Right hindlimb (tissue), 1 donor: Measurements from ENCODE around the gene PTGER2.

ENCODE experiments used
- DNase-seq: peaks from one replicate; pipeline ENCODE4 v3.0.0-alpha.2; 2018

The PTGER2 gene

GRCh38 chr14:52313903-52314594 is at the start of gene PTGER2:
Gene PTGER2 (plus strand): TSS chr14:52314312. CDS start chr14:52314549, 237 bp downstream.
- peak; percentile 88 for DNase-seq

GRCh38 chr14:52265253-52265652 is 48.9 kb upstream of the PTGER2 start:
- no peak for DNase-seq

- no peak for DNase-seq
Measured at GRCh38 chr14:52266179-52266578, 47.9 kb upstream of the PTGER2 start.

GRCh38 chr14:52266782-52267181 is 47.3 kb upstream of the PTGER2 start:
- no peak for DNase-seq

- DNase-seq, result peak; percentile 41
Measured at GRCh38 chr14:52267501-52268278, 46.4 kb upstream of the PTGER2 start, which contains the start of gene PTGDR. Gene PTGDR (plus strand): TSS chr14:52267698. CDS start chr14:52267815, 117 bp downstream.

- DNase-seq, result peak; percentile 34
Measured at GRCh38 chr14:52268279-52269061, 45.6 kb upstream of the PTGER2 start.

- DNase-seq, result no peak
Measured at GRCh38 chr14:52269100-52269499, 45.0 kb upstream of the PTGER2 start.

- no peak for DNase-seq
Measured at GRCh38 chr14:52269982-52270381, 44.1 kb upstream of the PTGER2 start.

- no peak for DNase-seq
Measured at GRCh38 chr14:52271538-52271937, 42.6 kb upstream of the PTGER2 start.

GRCh38 chr14:52272375-52272774 is 41.7 kb upstream of the PTGER2 start:
- no peak for DNase-seq

- no peak for DNase-seq
Measured at GRCh38 chr14:52275372-52275771, 38.7 kb upstream of the PTGER2 start.

- no peak for DNase-seq
Measured at GRCh38 chr14:52277552-52277951, 36.6 kb upstream of the PTGER2 start.

GRCh38 chr14:52279408-52279807 is 34.7 kb upstream of the PTGER2 start:
- DNase-seq, result no peak

GRCh38 chr14:52283099-52283498 is 31.0 kb upstream of the PTGER2 start:
- DNase-seq, result no peak

- no peak for DNase-seq
Measured at GRCh38 chr14:52286661-52287649, 27.2 kb upstream of the PTGER2 start.

- no peak for DNase-seq
Measured at GRCh38 chr14:52296378-52296777, 17.7 kb upstream of the PTGER2 start.

- no peak for DNase-seq
Measured at GRCh38 chr14:52298795-52299194, 15.3 kb upstream of the PTGER2 start.

GRCh38 chr14:52299692-52300278 is 14.3 kb upstream of the PTGER2 start:
- no peak for DNase-seq

GRCh38 chr14:52303236-52303635 is 10.9 kb upstream of the PTGER2 start:
- DNase-seq, result no peak

- DNase-seq, result no peak
Measured at GRCh38 chr14:52304248-52304904, 9.7 kb upstream of the PTGER2 start.

GRCh38 chr14:52305014-52305413 is 9.1 kb upstream of the PTGER2 start:
- no peak for DNase-seq
